CD4-positive, alpha-beta T cell treated with Interleukin-4 for 1 hour (primary cell): ENCODE data around the gene KLF6.
A peak's percentile ranks its signal among the peaks of the same experiment; 100 is the strongest.

Experiments
- DNase-seq, 2 donors: peaks; one replicate each; pipeline ENCODE4 v3.0.0-alpha.2; 2020 to 2022

The KLF6 gene

DNA sequence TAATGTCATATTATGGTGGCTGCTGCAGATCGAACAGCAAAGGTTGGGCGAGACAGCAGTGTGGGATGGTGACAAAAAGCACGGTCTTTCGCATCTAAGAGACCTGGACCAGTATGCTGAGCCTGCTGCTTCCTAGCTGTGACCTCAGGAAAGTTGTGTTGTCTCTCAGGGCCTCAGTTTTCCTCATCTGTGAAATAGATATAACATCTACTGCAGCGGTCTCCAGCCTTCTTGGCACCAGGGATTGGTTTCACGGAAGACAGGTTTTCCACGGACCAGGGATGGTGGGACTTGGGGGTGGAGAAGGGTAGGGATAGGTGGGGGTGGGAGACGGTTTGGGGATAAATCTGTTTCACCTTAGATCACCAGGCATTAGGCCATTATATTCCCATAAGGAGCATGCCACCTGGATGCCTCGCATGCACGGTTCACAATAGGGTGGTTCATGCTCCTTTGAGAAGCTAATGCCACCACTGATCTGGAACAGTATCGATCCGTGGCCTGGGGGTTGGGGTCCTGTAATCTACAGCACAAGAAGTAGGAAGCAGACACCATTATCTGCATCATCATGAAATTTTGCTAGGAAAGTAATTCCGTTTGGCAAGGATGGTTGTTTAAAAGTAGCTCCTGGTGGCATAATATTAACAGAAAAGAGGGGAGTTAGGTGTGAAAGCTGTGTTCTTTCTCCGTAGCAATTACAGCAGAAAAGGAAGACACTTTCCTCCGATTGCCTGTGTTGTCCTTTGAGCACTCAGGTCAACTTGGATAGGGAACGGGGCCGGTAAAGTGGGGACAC lies 10.8 kb downstream of the KLF6 start:
- DNase-seq = peak; percentile 51 to 74

DNA sequence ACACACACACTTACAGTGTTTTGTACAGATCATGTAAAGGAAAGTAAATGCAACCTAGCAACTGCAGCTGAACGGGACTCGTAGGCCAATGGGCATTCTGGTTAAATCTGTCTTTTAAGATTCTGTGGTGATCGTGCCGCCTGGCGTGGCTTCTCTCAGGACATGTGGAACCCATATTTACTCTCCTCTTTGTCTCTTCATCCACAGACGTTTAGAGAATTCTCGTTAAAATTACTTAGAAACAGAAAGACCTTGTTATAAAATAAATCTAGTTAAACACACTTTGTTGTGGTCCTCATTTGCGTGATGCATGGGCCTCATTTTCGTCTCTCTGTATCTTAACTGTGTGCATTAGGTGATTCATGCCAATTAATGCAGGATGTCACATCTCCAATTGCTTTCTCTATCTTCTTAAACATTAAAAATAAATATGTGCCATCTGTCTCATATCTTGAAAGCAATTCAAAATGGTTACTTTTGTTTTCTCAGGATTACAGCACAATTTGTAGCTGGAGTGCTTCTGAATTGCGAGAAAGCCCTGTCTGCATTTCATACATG lies 11.5 kb downstream of the KLF6 start:
- peak in 1 of 2 donors; percentile 74 for DNase-seq

DNA sequence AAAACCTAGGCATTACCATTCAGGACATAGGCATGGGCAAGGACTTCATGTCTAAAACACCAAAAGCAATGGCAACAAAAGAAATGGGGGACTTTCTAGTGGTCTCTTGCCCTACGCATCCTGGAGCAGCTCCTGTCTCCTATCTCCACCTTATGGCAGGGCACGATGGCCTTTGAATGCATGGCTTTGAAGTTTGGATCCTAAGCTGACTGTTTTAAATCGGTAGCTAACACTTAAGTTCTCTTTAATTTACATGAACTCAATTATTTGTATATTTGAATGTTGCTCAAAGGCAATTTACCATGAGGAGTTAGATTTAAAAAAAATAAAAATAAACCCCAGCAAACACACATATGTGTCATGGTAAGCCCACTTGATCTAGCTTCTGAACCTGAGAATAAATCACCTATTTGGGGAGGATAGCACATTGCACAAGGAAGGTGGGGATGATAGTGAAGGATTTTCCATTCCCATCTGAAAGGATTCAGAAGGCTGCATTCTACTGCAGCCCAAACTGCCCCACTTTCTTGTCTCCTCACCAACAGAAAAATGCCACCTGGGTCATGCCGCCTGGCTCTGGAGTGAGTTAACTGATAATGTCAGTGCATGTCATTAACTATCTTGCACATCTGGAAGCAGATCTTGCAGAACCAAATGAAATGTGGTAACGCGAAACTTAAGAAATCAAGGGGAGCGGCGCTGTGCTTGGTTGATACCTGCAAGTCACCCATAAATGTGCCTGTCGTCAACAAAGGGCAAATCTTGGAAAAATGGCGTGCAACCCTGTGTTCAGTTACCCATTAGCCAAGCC lies 12.4 kb downstream of the KLF6 start:
- peak; percentile 36 to 64 for DNase-seq

DNA sequence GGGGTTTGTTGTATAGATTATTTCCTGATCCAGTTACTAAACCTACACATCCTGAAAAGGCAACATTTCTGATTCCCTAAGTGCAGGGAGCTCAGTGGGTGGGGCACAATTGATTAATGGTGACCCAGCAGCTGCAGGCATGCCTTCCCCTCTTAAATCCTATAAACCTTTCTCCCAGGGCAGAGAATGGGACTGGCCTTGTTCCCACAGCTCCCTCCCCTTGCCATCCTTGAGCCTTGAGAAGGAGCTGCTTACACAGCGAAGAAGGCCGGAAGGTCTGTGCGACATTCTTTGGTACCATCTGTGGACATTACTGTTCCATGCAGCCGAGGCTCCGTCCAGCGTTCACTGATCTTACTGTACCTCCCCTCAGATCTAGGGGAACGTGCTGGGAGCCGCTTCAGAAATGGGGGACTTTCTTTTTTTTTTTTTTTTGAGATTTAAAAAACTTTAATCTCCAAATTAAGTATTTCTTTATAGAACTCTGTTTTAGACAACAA lies 14.3 kb downstream of the KLF6 start:
- peak in 1 of 2 donors; percentile 37 for DNase-seq

DNA sequence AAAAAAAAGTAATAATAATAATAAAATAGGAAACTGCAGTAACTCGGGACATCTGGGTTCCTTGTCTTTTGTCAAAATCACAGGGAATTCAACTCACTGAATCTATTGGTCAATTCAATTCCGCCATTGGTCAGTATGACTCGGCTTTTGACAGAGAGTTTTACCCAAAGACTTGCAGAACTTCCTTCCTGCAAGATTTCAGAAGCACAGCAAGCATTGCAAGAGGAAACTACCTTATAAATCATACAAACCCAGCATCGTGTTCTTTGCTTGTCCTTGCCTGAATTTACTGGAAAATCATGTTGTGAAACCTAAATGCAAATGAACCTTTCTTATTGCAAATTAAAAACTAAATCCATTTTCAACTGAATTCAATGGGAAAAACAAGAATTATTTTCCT lies 15.5 kb downstream of the KLF6 start:
- no peak for DNase-seq

DNA sequence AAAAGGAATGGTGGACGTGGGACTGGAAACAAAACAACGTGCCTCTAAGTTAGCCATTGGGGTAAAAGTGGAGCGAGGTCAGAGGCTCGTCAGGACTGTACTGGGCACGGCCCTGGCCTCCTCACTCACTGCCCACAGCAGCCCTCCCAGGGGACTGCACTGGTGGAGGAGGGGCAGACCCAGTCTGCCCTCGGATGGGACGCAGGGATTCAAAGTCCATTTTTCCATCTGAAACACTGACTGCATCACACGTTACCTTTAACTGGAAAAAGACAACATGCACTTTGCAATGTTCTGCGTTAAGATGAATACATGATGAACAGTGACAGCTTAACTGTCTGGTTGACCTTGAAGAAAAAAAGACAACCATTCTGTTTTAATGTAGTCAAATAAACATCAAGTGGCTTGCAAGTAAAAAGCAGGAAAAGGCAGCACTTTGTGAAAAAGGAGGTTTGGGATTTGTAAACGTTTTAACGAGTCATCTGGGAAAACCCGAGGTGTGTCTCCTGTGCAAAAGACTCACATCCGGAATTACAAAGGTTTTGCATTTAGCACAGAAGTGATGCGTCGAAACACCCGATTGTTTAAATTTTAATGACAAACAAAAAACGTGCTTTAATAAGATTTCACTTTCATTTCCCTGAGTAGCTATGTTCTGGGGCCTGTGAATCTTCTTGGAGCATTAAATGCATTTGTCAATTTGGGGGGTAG lies 18.8 kb downstream of the KLF6 start:
- DNase-seq = peak in 1 of 2 donors; percentile 45

DNA sequence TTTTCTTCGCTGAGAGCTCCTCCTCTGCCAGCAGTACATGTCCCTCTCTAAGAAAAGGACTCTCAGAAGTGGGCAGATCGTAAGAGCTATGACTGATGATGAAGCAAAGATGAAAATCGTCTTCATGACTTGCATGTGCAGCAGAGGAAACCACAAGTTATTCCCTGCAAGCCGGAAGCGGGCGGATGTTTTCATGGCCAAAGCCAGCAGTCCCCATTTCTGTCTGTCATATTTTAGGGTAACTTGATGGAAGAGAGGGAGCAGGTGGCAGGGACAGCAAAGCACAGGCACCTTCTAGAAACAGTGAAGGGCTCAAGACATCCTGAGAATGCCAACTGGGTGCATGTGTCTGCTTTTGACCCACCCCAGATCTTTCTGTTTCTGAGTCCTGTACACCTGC lies 19.9 kb downstream of the KLF6 start:
- peak in 1 of 2 donors; percentile 55 for DNase-seq

DNA sequence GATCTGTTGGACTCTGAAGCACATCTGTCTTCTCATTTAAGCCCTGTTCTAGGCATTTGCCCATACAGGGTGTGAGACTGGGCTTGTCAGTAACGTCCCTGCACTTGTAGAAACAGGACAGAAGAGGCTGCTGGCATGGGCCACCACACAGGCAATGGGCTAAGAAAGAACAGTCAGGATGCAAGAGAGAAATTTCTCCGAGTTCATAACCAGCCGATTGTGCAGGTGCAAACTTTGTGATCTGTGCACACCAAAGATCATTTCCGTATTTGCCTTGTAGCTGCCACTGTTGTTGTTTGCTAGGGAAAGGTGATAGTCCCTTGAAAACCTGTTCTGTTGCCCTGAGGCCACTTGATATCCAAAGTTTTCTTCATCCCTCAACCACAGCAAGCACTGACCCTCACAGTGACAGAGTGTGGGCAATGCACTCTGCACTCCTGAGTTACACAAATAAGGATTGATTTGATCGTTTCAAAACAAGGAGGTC lies 20.3 kb downstream of the KLF6 start:
- peak in 1 of 2 donors; percentile 25 for DNase-seq

DNA sequence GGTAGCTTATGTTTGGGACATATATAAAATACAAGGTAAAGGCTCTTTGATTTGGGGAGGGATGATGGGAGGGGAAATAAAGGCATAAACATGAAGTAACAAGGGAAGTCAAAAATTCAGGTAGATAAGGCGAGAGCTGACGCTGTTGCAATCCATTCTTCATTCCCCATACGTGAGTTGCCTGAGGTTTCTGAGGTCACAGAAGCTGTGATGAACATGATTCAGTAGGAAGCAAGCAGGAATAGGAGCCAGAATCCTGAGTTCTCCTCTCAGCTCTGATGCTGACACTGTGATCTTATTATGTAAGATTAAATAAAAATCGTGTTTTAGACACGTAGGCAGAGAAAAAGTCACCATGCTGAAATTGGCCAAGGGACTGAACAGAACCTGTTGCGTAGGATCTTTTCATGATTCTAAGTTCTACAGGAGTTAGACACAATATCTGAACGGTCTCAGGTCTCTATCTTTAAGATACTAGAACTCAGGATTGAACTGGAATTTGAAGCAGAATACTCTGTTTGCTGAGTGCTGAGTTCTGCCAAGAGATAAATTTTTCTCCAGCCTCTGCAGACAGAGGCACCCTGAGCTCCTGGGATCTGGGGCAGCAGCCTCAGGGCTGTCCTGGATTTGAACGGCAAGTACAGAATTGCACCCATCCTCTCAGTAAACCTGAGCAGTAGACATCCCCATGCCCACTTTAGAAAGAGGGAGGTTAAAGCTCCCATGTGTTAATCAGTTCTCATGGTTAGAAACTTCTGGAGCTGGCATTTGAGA lies 21.0 kb downstream of the KLF6 start:
- no peak for DNase-seq

DNA sequence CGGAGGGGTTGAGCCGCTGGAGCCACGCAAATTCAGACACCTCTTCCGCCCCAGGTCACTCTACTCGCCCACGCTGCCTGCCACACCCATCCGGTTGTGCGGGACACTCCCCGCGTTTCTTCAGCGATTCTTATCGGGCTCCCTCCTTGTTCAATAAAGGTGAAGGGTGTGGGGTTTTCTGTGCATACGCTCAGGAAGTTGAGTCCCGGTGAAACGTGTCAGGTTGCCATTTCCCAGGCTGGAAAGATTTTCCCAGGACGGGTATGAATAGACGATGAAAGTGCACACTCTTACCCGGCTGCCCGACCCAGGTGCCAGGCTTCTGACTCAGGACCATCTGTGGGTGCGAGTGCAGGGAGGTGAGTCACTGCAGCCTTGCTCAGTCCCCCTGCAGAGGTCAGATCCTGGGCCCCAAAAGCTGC lies 22.0 kb downstream of the KLF6 start:
- DNase-seq = peak in 1 of 2 donors; percentile 18

DNA sequence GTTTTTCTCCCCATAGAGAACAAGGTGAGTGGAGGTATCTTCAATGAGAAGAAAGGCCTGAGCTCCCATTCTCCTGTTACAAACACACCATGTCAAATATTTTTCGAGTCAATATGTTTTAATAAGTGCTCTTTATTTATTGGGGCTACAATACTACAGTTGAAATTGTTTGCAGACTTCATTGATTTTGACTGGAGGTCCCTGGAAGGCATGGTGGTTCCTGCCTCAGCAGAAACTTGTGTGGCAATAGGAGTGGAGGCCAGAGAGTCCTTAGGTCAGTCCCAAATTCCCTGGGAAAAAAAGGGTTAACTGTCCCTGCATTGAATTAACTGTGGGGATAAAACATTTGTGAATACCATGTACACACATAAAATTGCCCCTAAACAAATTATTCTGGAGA lies 22.7 kb downstream of the KLF6 start:
- DNase-seq = no peak

DNA sequence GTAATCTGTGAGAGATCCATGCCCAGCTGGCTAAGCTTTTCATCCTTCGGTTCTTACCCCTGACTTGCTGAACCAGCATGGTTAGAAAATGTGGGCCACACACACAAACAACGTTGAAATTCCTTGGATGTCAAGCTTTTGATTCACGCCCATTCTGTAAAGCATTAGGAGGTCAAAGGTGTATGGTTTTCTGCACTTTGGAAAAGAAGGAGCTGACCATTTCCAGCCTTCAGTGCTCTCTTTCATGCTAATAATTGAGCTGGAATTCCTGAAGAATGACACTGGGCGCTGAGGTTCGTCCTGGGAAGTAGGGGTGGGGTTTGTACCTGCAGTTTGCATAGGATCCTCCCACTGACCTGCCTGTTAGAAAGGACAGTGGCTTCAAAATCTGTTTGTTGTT lies 23.1 kb downstream of the KLF6 start:
- DNase-seq = no peak

DNA sequence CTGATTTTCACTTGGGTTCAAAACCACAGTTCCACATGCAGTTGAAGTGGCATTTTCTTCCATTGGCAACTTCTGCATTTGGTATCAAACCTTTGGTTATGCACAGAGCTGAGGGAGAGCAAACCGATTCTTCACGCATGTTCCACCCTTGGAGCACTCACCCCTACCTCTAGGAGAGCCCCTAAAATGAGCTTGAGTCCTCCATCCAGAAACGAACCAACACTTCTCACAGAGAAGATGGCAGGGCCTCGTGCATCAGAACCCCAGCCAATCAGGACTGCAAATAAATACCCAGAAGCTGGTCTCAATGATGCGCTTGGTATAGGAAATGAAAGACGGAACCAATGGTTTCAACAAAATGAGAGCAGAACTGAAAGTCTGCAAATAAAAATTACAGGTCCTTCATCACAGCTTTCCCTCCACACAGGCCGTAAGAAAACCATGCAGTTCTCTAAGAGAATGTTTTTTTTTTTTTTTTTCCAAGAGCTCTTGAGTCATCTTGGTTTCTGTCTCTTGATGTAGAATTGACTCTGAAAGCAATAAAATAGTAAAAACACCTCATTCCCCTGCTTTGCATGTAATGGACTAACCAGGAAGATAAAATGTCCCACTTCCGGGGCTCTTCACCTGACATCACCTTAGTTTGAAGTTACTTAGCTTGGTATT lies 23.9 kb downstream of the KLF6 start:
- peak; percentile 50 to 51 for DNase-seq

DNA sequence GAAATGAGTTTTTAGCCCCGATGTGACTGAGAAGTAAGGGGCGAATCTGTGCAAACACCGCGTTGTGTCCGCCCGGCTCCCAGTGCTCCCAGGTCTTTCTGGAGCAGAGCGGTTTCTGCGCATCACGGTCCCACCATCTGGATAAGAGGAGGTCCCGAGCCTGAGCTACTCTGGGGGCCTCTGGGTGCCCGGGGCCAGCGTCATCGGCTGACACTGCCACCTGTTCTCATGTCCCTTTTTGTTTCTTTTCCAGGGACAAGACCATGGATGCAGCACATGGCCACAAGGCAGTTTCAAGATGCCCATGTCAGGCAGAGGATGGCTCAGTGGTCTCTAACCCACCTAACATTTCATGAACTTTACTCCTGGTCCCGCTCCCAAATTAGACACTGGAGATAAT lies 24.9 kb downstream of the KLF6 start:
- DNase-seq = no peak

DNA sequence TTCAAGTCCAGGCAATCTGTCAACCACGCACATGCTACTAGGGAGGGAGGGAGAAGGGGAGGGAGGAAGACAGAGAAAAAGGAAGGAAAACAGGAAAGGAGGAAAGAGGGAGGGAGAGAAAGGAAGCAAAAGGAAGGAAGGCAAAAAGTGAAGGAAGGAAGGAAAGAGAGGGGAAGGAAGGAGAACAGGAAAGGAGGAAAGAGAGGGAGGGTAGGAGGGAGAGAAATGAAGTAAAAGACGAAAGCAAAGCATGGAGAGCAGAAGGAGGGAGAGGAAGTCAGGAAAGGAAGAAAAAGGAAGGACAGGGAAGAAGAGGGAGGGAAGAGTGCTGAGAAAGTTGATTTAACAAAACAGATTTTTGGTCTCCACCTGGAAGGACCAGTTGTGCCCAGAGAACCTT lies 25.6 kb downstream of the KLF6 start:
- no peak for DNase-seq

DNA sequence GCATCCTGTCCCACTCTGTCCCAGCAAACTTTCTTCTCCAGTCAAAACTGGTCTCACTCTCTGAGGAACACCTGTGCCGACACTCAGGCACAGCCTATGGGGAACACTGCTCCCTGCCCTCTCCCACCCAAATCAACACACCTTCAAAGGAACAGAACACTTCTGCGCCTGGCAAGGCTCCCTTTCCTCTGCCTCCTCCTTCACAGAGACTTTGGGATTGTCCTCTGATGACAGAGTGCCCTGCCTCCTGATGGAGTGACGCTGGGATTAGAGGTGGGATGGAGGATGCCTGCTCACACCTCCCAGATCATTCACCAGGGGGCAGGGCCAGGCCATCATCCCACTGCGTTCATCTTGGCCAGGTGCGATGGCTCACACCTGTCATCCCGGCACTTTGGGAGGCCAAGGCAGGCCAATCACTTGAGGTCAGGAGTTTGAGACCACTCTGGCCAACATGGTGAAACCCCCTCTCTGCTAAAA lies 26.5 kb downstream of the KLF6 start:
- no peak for DNase-seq

DNA sequence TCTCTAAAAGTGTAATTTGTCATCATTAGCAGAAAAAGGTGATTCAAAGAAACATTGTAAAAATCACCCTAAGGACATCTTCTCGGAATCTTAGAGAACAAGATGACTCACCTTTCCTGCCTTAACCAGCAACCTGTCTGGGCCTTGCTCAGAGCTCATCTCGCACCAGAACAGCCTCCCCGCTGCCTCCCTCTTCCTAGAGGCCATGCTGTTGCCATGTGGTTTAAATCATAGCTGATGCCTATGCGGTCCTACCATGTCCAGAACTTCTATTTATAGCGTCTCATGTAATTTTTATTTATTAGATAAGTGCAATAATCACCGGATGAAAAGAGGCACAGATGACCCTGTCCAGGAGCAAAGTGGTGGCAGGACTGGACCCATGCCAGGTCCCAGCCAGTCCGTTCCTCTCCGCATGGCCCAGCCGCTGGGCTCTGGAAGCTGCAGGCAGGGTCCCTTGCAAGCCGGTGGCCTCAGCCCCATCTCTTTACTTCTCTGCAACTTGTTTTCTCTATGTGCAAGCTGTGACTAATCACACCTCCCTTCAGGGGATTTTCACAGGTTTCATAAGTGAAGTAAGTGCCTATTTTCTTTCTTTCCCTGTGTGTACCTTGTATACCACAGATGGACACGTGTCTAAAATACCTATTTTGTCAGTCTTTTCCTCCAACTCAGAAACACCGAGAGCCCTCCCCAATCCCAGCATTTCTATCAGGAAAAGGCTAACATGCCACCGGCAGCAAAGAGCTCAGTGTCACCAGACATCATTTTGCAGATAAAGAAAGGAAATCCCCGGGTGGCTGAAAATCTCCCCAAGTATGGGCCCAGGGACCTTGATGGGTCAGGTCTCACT lies 27.1 kb downstream of the KLF6 start:
- DNase-seq = peak; percentile 65 to 79

DNA sequence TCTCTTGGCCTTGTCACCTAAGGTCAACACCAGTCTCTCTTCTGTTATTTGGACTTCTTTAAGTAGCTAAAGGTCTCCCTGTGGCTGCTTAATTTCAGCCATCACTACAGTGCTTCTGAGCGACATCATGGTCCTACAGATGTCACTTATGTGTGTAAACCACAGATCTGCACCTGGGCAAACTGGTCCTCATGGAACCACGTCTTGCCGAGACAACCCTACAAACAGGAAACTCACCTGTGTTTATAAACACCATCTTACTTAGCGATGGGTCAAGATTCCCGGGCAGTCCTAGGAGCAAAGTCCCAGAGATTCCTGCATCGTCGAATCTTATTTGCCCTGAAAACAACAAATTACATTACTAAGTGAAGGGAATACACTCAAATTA lies 27.8 kb downstream of the KLF6 start:
- no peak for DNase-seq

DNA sequence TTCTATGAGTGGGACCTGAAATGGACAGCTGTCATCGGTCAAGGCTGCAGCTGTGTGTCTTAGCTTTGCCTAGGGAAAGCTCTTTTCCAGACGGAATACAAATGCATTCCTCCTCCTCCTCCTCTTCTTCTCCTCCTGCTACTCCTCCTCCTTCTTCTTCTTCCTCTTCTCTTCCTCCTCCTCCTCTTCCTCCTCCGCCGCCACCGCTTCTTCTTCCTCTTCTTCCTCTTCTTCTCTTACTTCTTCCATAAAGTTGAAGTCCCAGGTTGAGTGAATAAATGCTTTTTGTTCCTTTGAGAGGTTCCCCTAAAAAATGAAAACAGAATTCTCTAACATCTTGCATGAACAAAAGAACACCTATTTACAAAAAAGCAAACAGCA lies 28.7 kb downstream of the KLF6 start:
- no peak for DNase-seq
